Heart left ventricle (tissue), 16 donors: Measurements from ENCODE around the gene TMEM238. TPM values are rescaled to one million over a fixed set of nuclear protein-coding genes. Genes with fewer than 3 reads are reported as not detected.

ENCODE experiments used
- ATAC-seq, 4 donors: fragments of 200-7000 bp; cut with Tn5 transposase; one replicate each; pipeline ENCODE4 v1.9.1; 2020 to 2022; ENCODE audit warnings: moderate library complexity in 4 of 4, mild to moderate bottlenecking in 3 of 4, moderate number of reproducible peaks in 1 of 4
- DNase-seq, 5 donors: peaks; one replicate each; pipeline ENCODE4 v3.0.0-alpha.2; 2020
- H3K27ac ChIP-seq, 12 donors: fragments of 200-600 bp; sonication (generic) in 4 of 12; one replicate each; pipeline versions ENCODE4 v1.5.0 to v1.8.0; 2016 to 2022; ENCODE audit warnings: mild to moderate bottlenecking in 2 of 12
- H3K27me3 ChIP-seq, 9 donors: fragments of 200-600 bp; sonication (generic) in 2 of 9; one replicate each; pipeline versions ENCODE4 v1.5.1 to v1.8.0; 2016 to 2022; ENCODE audit warnings: mild to moderate bottlenecking in 3 of 9
- H3K36me3 ChIP-seq, 9 donors: fragments of 200-600 bp; sonication (generic) in 2 of 9; one replicate each; pipeline versions ENCODE4 v1.5.0 to v1.8.0; 2018 to 2022; ENCODE audit warnings: mild to moderate bottlenecking in 2 of 9
- H3K4me1 ChIP-seq, 12 donors: fragments of 200-600 bp; sonication (generic) in 4 of 12; one replicate each; pipeline versions ENCODE4 v1.5.0 to v1.8.0; 2016 to 2022; ENCODE audit warnings: mild to moderate bottlenecking in 3 of 12
- H3K4me3 ChIP-seq, 12 donors: fragments of 200-600 bp; sonication (generic) in 4 of 12; one replicate each; pipeline versions ENCODE4 v1.5.0 to v1.8.0; 2017 to 2022; ENCODE audit warnings: mild to moderate bottlenecking in 9 of 12, moderate library complexity in 4 of 12
- H3K9me3 ChIP-seq, 12 donors: fragments of 200-600 bp; sonication (generic) in 4 of 12; one replicate each; pipeline versions ENCODE4 v1.5.0 to v1.8.0; 2016 to 2022; ENCODE audit warnings: mild to moderate bottlenecking in 1 of 12
- CTCF ChIP-seq, 12 donors: fragments of 200-600 bp; sonication (generic) in 4 of 12; IDR thresholded peaks; one replicate each; pipeline versions ENCODE4 v1.5.0 to v1.8.0; 2018 to 2022; ENCODE audit warnings: antibody characterized with exemption in 12 of 12, mild to moderate bottlenecking in 5 of 12
- POLR2A ChIP-seq, 2 donors: fragments of 450-650 bp; IDR thresholded peaks; one replicate each; pipeline ENCODE4 v1.6.1; 2017; ENCODE audit warnings: antibody characterized with exemption in 2 of 2, mild to moderate bottlenecking in 2 of 2, moderate library complexity in 2 of 2
- WGBS, 4 donors: extraction: QIAGEN DNeasy Blood & Tissue Kit in 2 of 4; methylation state at CpG; one replicate each; pipeline versions ENCODE4 v1.1.5 to v1.1.7; 2013 to 2018; 5-methylcytosine and 5-hydroxymethylcytosine counted together
- intact Hi-C, 10 donors: fragments of 100-400 bp; cut with DNase I; formaldehyde crosslinking; loops; one replicate each; pipeline versions ENCODE4 v1.11.1 to v1.14.2; 2022
- polyA plus RNA-seq, 2 donors: library from polyadenylated mRNA; stranded (reverse); fragments of 200-250 nt; gene quantifications; one replicate each; pipeline ENCODE4 v1.2.3, GENCODE V29; 2013
- total RNA-seq, 9 donors: library from RNA; depleted of rRNA in 2 of 9; stranded (reverse); fragments of >200 nt in 2 of 9; fragmentation: NEBNext Ultra II Directional in 3 of 9; extraction: Animal tissue kit (Norgen Biotek cat#: 25700) in 3 of 9; gene quantifications; one replicate each; pipeline versions ENCODE4 v1.1.0 to v1.2.4, GENCODE V29; 2016 to 2023
- donor health status: ischemic (EF 13 %, LVEDD 7.1; RV severe dilation, severe dysfunction).
- donor health status: healthy with polysubstance abuse.
- donor health status: DM: no; HTN: yes; CAD: no.
- donor health status: DM: no; HTN: no; CAD: no.
- donor health status: ischemic (EF 25% LVEDD 6.9; RV normal size, moderate dysfunction).
- donor health status: ischemic (EF 25% LVEDD 5.7; RV mildly dilated, moderate dysfunction).
- donor health status: healthy.
- donor health status: DM: yes; HTN: yes; CAD: no.
- donor health status: ischemic (EF 35%, LVEDD 5.7; RV mildly dilated, moderate dysfunction).
- donor health status: nonischemic (EF 11% LVEDD 7.7; RV severe dilation, severe dysfunction).
- donor health status: DM: yes; HTN: yes; CAD: no.
- donor health status: PGD.
- donor health status: ischemic (EF 29% LVEDD 5.4; RV normal size, mild dysfunction).
- donor health status: nonischemic (EF 23%, LVEDD 6.1; RV moderate dilation, normal function).

TMEM238 gene
- total and polyA plus RNA-seq, 11 donors, result 0.35 to 2.2 (median 0.56) TPM; not detected in 4

GRCh38 chr19:55376241-55376933, 7.7 kb downstream of the TMEM238 start, which contains the start of gene TMEM190:
TMEM190 (plus strand) TSS chr19:55376826; CDS start chr19:55376854, 28 bp downstream.
- Histone ChIP-seq H3K27ac (no peak within 1 kb of the TSS), H3K4me1 (peaks cover 0 to 14% (median 3%) of the 10 kb centered on the region in 12 donors), H3K27me3 (peaks cover 13 to 67% (median 49%) of the 10 kb centered on the region in 9 donors), H3K9me3 (no peaks in the 10 kb centered on the region), H3K4me3 (no peak within 1 kb of the TSS), H3K36me3 (no peaks in the 10 kb centered on the region)
- WGBS, 4 donors, result 45 to 59% (median 51%) methylated on average over 21 of the region's 21 CpGs
- no peak for DNase-seq
- no peak for TF ChIP-seq POLR2A (IDR thresholded peaks at IDR 0.05)
- TF ChIP-seq CTCF (IDR thresholded peaks at IDR 0.05), result no peak
- intact Hi-C loops, result loop anchor here in 2 of 10 donors (10.0 kb wide), 1 partner anchor 72 kb away; no protein-coding TSS in a partner anchor
- ATAC-seq, result no peak

- DNase-seq (no peak), ATAC-seq (no peak)
- Histone ChIP-seq H3K4me3 (no peak overlapping the region), H3K36me3 (no peaks in the 10 kb centered on the region), H3K9me3 (no peaks in the 10 kb centered on the region), H3K27me3 (peaks cover 23 to 85% (median 68%) of the 10 kb centered on the region in 9 donors), H3K4me1 (peaks cover 0 to 27% (median 5%) of the 10 kb centered on the region in 12 donors), H3K27ac (no peak overlapping the region)
- TF ChIP-seq POLR2A (IDR thresholded peaks at IDR 0.05) (no peak), CTCF (IDR thresholded peaks at IDR 0.05) (no peak)
- 9 to 11% (median 10%) methylated on average over 17 to 31 of the region's 31 CpGs for WGBS, 4 donors
- intact Hi-C loops, result loop anchor here in 2 of 10 donors (10.0 kb wide), 1 partner anchor 69 kb away; no protein-coding TSS in a partner anchor
These were observed 9.9 kb downstream of the TMEM238 start for GRCh38 chr19:55373993-55374757.

DNA sequence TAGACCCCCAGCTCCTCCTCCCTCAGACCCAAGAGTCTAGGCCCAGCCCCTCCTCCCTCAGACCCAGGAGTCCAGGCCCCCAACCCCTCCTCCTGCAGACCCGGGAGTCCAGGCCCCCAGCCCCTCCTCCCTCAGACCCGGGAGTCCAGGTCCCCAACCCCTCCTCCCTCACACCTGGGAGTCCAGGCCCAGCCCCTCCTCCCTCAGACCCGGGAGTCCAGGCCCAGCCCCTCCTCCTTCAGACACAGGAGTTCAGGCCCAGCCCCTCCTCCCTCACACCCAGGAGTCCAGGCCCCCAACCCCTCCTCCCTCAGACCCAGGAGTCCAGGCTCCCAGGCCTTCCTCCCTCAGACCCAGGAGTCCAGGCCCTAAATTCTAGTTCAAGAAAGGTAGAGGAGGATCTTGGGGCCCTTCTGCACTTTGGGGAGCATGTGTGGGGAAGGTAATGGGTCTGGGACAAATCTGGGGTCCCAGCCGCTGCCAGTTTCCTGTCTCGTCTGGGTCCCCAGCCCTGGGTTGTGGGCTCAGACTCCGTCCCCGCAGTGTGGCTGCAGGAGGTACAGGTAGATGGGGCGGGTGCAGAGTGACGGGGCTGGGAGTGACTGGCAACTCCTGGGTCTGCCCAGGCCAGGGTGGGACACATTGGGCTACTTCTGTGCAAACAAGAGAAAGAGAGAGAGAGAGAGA, 10.6 kb downstream of the TMEM238 start:
- Histone ChIP-seq H3K9me3 (no peaks in the 10 kb centered on the region), H3K27me3 (peaks cover 30 to 93% (median 75%) of the 10 kb centered on the region in 9 donors), H3K36me3 (no peaks in the 10 kb centered on the region), H3K27ac (no peak overlapping the region), H3K4me1 (peaks cover 0 to 34% (median 5%) of the 10 kb centered on the region in 12 donors), H3K4me3 (no peak overlapping the region)
- intact Hi-C loops, result loop anchor here in 2 of 10 donors (10.0 kb wide), 1 partner anchor 69 kb away; no protein-coding TSS in a partner anchor
- DNase-seq, result no peak
- TF ChIP-seq CTCF (IDR thresholded peaks at IDR 0.05), result no peak
- no peak for TF ChIP-seq POLR2A (IDR thresholded peaks at IDR 0.05)
- WGBS, 4 donors, result 59 to 61% (median 60%) methylated on average over 9 of the region's 9 CpGs
- ATAC-seq, result no peak
